DOHH2 (cell line): ENCODE measurements around the gene MFAP4.

Source experiments
- H3F3A ChIP-seq: fragments of 200-600 bp; sonication (generic), shearing (Covaris generic); 2 replicates; pipeline ENCODE4 v1.6.0; 2016; ENCODE audit warnings: antibody characterized with exemption, mild to moderate bottlenecking; ENCODE audit not compliant: control insufficient read depth, insufficient read depth
- H3K27ac ChIP-seq: fragments of 200-600 bp; sonication (generic); 2 replicates; pipeline ENCODE4 v1.5.1; 2014; ENCODE audit warnings: low read depth, mild to moderate bottlenecking, low read length, moderate library complexity
- H3K27me3 ChIP-seq: fragments of 200-600 bp; sonication (generic); 2 replicates; pipeline ENCODE4 v1.6.1; 2014; ENCODE audit warnings: mild to moderate bottlenecking, low read length, mixed read lengths; ENCODE audit not compliant: control insufficient read depth
- H3K36me3 ChIP-seq: fragments of 200-600 bp; sonication (generic); 2 replicates; pipeline ENCODE4 v1.6.1; 2014; ENCODE audit warnings: mild to moderate bottlenecking, low read length, moderate library complexity, mixed read lengths; ENCODE audit not compliant: control insufficient read depth
- H3K4me1 ChIP-seq: fragments of 200-600 bp; sonication (generic); 2 replicates; pipeline ENCODE4 v1.6.1; 2014; ENCODE audit warnings: mild to moderate bottlenecking, low read length, mixed read lengths; ENCODE audit not compliant: control insufficient read depth
- H3K4me2 ChIP-seq: fragments of 200-600 bp; sonication (generic); 2 replicates; pipeline ENCODE4 v1.6.0; 2014; ENCODE audit warnings: mild to moderate bottlenecking, low read length, moderate library complexity
- H3K4me3 ChIP-seq: fragments of 200-600 bp; sonication (generic); 2 replicates; pipeline ENCODE4 v1.5.1; 2014; ENCODE audit warnings: mild to moderate bottlenecking, low read length, mixed read lengths
- H3K79me2 ChIP-seq: fragments of 200-600 bp; sonication (generic); 2 replicates; pipeline ENCODE4 v1.6.1; 2014; ENCODE audit warnings: mild to moderate bottlenecking, low read length, mixed read lengths; ENCODE audit not compliant: control insufficient read depth
- H3K9me2 ChIP-seq: fragments of 200-600 bp; sonication (generic); replicated peaks from 2 replicates; pipeline ENCODE4 v1.6.1; 2014; ENCODE audit warnings: mild to moderate bottlenecking, low read length, mixed read lengths; ENCODE audit not compliant: control insufficient read depth
- H3K9me3 ChIP-seq: fragments of 200-600 bp; sonication (generic); 2 replicates; pipeline ENCODE4 v1.6.1; 2014; ENCODE audit warnings: antibody characterized with exemption, low read length, mixed read lengths; ENCODE audit not compliant: control insufficient read depth, insufficient read depth
- H4K20me1 ChIP-seq: fragments of 200-600 bp; sonication (generic); 2 replicates; pipeline ENCODE4 v1.6.0; 2014; ENCODE audit warnings: low read depth, mild to moderate bottlenecking, antibody characterized with exemption, low read length, moderate library complexity; ENCODE audit not compliant: control insufficient read depth, insufficient read depth
- CTCF ChIP-seq: fragments of 200-600 bp; sonication (generic); IDR thresholded peaks from one replicate; pipeline ENCODE4 v1.5.1; 2014; ENCODE audit warnings: antibody characterized with exemption, mild to moderate bottlenecking, low read depth, low read length; ENCODE audit not compliant: poor library complexity, severe bottlenecking
- EZH2phosphoT487 ChIP-seq: fragments of 200-600 bp; sonication (generic); IDR thresholded peaks from 2 replicates; pipeline ENCODE4 v1.6.1; 2017; ENCODE audit warnings: borderline replicate concordance, mild to moderate bottlenecking, antibody characterized with exemption, low read length, moderate library complexity, mixed read lengths

The MFAP4 gene

GRCh38 chr17:19431691-19432090, 44.7 kb upstream of the MFAP4 start:
- Histone ChIP-seq H3K4me3 (no peak overlapping the region), H3K9me2 (no peaks in the 10 kb centered on the region), H4K20me1 (no peaks in the 10 kb centered on the region), H3K27ac (no peak overlapping the region), H3K4me1 (no peaks in the 10 kb centered on the region), H3F3A (no peaks in the 10 kb centered on the region), H3K79me2 (no peaks in the 10 kb centered on the region), H3K4me2 (no peak overlapping the region), H3K27me3 (0 out of 2 replicates have a peak, but pooled peaks cover 2% of the 10 kb centered on the region), H3K36me3 (no peaks in the 10 kb centered on the region), H3K9me3 (no peaks in the 10 kb centered on the region)
- no peak for TF ChIP-seq CTCF
- no peak for TF ChIP-seq EZH2phosphoT487

DNA sequence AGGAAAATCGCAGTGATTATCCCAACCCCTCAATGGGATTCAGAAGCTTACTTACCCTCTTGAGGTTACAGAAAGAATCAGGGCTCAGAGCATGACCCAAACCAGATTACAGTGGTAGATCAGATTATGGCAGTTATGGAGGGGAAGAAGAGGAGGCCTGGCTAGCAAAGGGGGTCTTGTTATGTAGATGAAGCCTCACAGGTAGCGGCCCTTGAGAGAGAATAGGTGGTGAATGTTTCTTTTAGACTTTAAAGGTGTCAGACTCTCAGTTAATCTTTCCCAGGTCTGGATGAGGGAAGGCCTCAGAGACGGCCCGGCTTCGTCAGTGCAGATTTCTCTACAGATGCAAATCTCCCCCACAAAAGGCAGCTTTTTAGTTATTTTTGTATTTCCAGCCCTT, 39.6 kb upstream of the MFAP4 start:
- no peaks in the 10 kb centered on the region for H3F3A ChIP-seq
- H3K4me2 ChIP-seq = no peak overlapping the region
- H3K27ac ChIP-seq = no peak overlapping the region
- no peaks in the 10 kb centered on the region for H3K79me2 ChIP-seq
- H3K36me3 ChIP-seq = no peaks in the 10 kb centered on the region
- no peaks in the 10 kb centered on the region for H3K9me2 ChIP-seq
- no peak overlapping the region for H3K4me3 ChIP-seq
- no peak for TF ChIP-seq CTCF
- no peak for TF ChIP-seq EZH2phosphoT487
- H3K27me3 ChIP-seq = peaks cover 6% of the 10 kb centered on the region
- H3K9me3 ChIP-seq = no peaks in the 10 kb centered on the region
- no peaks in the 10 kb centered on the region for H4K20me1 ChIP-seq
- H3K4me1 ChIP-seq = no peaks in the 10 kb centered on the region

DNA sequence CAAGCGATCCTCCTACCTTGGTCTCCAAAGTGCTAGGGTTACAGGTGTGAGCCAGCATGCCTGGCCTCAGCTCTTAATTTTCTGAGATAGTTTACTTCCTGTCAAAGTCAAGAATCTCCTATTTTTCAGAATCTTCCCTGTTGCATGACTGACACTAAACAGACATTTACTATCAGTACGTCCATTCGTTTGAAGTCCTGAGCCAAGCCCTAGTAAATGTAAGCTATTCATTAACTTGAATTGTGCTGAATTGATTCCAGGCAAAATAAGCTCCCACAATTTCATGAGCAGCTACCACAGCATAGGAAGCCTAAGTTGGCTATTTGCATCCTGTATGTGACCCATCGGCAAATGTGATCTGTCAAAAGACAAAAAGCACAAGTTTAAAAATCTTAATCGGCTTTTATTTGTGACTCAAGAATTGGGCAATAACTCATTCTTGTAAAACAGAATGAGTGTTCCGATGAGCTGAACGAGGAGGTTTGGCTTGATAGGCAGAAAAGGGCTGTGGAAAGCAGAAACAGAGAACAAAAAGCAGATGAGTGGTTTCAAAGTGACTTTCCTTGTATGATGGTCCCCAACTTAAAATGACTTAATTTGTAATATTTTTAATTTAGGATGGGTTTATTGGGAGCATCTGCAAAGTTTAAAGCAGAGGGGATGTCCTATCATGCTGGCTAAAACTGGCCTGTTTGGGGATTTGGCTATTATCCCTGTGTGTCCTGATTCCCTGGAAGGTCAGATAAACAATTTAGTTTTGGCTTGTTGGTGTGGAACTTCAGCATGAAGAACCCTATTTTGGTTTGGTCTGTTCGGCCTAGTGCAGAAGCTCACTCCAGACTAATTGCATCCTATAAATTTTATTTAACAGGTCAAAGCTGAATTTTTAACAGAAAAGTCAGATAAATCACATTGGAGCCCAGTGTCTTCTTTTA, 38.2 kb upstream of the MFAP4 start:
- no peak overlapping the region for H3K4me2 ChIP-seq
- H3K27ac ChIP-seq = no peak overlapping the region
- no peaks in the 10 kb centered on the region for H3K79me2 ChIP-seq
- no peaks in the 10 kb centered on the region for H3K4me1 ChIP-seq
- no peaks in the 10 kb centered on the region for H3K36me3 ChIP-seq
- no peaks in the 10 kb centered on the region for H3K9me3 ChIP-seq
- H3F3A ChIP-seq = no peaks in the 10 kb centered on the region
- no peak overlapping the region for H3K4me3 ChIP-seq
- no peaks in the 10 kb centered on the region for H4K20me1 ChIP-seq
- H3K27me3 ChIP-seq = peaks cover 6% of the 10 kb centered on the region
- TF ChIP-seq EZH2phosphoT487 (no peak), CTCF (no peak)
- H3K9me2 ChIP-seq = no peaks in the 10 kb centered on the region
